ENCODE measurements around the gene SMKR1.

DNA sequence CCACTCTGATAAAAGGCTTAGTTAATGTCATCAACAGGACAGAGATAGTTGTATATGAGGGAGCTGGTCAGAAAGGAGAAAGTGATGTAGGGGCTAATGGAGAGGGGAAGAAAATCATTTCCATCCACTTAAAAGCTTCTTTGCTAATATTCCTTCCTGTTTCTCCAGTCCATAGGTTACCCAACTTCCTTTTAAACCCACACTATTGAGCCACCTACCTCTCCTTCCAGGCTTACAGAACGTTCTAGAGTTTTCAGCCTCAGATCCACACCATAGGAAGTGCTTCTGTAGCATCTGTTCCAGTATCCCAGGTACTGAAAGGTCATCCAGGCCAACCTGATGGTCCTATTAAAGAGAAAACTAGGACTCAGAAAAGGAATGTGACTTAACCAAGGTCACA is 39.9 kb upstream of the SMKR1 start:
- TF ChIP-seq POLR2A (IDR thresholded peaks at IDR 0.05), result no peak
- TF ChIP-seq, protein P1, sequence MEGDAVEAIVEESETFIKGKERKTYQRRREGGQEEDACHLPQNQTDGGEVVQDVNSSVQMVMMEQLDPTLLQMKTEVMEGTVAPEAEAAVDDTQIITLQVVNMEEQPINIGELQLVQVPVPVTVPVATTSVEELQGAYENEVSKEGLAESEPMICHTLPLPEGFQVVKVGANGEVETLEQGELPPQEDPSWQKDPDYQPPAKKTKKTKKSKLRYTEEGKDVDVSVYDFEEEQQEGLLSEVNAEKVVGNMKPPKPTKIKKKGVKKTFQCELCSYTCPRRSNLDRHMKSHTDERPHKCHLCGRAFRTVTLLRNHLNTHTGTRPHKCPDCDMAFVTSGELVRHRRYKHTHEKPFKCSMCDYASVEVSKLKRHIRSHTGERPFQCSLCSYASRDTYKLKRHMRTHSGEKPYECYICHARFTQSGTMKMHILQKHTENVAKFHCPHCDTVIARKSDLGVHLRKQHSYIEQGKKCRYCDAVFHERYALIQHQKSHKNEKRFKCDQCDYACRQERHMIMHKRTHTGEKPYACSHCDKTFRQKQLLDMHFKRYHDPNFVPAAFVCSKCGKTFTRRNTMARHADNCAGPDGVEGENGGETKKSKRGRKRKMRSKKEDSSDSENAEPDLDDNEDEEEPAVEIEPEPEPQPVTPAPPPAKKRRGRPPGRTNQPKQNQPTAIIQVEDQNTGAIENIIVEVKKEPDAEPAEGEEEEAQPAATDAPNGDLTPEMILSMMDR (IDR thresholded peaks at IDR 0.05), result no peak
- no peak for TF ChIP-seq POLR2AphosphoS5 (IDR thresholded peaks at IDR 0.05)
